Ishikawa (cell line): Measurements from ENCODE around the gene SPATC1L.

Experiments used
- CEBPB ChIP-seq: IDR thresholded peaks from 2 replicates; pipeline ENCODE4 v1.6.1; 2012
- CREB1 ChIP-seq: IDR thresholded peaks from 2 replicates; pipeline ENCODE4 v1.6.1; 2012; ENCODE audit warnings: low read depth
- EGR1 ChIP-seq: IDR thresholded peaks from 2 replicates; pipeline ENCODE4 v1.6.1; 2012
- EP300 ChIP-seq: IDR thresholded peaks from 2 replicates; pipeline ENCODE4 v1.6.1; 2012; ENCODE audit warnings: borderline replicate concordance
- FOXM1 ChIP-seq: IDR thresholded peaks from 2 replicates; pipeline ENCODE4 v1.6.1; 2012; ENCODE audit warnings: low read depth, borderline replicate concordance
- MAX ChIP-seq: IDR thresholded peaks from 2 replicates; pipeline ENCODE4 v1.6.1; 2012
- NFIC ChIP-seq: IDR thresholded peaks from 2 replicates; pipeline ENCODE4 v1.6.1; 2012
- RAD21 ChIP-seq: IDR thresholded peaks from 2 replicates; pipeline ENCODE4 v1.6.1; 2012; ENCODE audit warnings: low read depth
- REST ChIP-seq: IDR thresholded peaks from 2 replicates; pipeline ENCODE4 v1.6.1; 2012; ENCODE audit warnings: low read depth, mild to moderate bottlenecking
- TAF1 ChIP-seq: IDR thresholded peaks from 2 replicates; pipeline ENCODE4 v1.6.1; 2012; ENCODE audit warnings: low read depth, mild to moderate bottlenecking
- TCF12 ChIP-seq: IDR thresholded peaks from 2 replicates; pipeline ENCODE4 v1.6.1; 2012; ENCODE audit warnings: low read depth
- TEAD4 ChIP-seq: IDR thresholded peaks from 2 replicates; pipeline ENCODE4 v1.6.1; 2012
- YY1 ChIP-seq: IDR thresholded peaks from 2 replicates; pipeline ENCODE4 v1.6.1; 2012; ENCODE audit warnings: low read depth
- ZBTB7A ChIP-seq: IDR thresholded peaks from 2 replicates; pipeline ENCODE4 v1.6.1; 2012; ENCODE audit warnings: low read depth
- TF ChIP-seq, protein P1 (sequence below): IDR thresholded peaks from 2 replicates; pipeline ENCODE4 v1.6.1; 2012

The SPATC1L gene

DNA sequence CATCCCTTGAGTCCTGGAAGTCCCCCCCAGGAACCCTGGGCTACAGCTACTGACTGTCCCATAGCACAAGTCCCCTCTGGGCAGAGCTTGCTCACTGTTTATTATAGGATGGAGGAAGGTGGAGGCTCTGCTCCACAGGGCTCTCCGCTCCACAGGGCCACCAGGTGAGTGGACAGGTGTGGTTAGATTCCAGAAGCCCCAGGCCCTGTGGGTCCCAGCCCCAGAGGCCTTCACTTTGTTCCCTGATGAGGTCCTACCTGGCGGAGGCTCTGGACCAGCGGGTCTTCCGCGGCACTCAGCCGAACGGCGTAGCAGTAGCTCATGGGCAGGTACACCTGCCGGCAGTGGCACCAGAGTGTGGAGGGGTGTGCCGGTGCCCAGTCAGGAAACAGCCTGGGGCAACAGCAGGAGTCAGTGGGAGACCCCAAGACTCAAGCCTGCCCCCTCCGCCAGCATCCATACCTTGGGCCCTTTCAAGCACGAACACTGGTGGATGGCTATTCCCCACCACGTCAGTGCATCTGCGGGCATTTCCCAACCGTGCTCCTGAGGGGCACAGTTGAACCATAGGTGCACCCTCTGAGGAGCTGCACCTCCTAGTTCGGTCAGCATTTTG lies 32.0 kb upstream of the SPATC1L start:
- no peak for TF ChIP-seq YY1
- no peak for TF ChIP-seq TCF12
- TF ChIP-seq TAF1 = no peak
- no peak for TF ChIP-seq CEBPB

DNA sequence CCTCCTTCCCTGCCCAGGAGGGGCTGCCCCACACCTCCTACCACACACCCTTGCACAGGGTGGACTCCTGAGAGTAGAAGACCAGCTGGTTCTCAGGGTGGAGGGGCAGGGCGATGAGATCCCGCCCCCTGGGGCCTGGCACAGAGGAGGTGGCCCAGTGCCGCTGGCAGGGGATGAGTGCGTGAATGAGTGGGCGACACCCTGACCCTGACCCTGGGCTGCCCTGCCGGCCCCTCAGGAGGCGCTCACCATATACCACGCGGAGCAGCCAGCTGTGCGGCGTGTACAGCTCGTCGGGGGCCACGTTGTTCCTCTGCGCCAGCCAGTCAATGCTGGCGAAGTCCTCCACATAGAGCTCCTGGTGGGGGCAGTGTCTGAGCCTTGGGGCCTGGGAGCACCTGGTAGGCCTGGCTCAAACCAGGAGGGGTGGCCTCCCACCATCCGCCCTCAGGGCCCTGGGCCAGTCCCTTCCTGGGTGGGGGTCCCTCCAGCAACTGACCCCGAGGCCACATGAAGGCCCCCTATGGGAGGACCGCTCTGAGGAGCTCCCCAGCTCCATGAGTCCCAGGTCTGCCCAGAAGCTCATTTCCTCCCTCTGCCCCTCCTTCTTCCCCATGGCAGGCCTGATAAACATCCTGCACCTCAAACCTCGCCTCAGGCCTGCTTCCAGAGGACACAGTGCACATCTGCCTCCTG lies 31.3 kb upstream of the SPATC1L start:
- no peak for TF ChIP-seq RAD21
- TF ChIP-seq FOXM1 = no peak

DNA sequence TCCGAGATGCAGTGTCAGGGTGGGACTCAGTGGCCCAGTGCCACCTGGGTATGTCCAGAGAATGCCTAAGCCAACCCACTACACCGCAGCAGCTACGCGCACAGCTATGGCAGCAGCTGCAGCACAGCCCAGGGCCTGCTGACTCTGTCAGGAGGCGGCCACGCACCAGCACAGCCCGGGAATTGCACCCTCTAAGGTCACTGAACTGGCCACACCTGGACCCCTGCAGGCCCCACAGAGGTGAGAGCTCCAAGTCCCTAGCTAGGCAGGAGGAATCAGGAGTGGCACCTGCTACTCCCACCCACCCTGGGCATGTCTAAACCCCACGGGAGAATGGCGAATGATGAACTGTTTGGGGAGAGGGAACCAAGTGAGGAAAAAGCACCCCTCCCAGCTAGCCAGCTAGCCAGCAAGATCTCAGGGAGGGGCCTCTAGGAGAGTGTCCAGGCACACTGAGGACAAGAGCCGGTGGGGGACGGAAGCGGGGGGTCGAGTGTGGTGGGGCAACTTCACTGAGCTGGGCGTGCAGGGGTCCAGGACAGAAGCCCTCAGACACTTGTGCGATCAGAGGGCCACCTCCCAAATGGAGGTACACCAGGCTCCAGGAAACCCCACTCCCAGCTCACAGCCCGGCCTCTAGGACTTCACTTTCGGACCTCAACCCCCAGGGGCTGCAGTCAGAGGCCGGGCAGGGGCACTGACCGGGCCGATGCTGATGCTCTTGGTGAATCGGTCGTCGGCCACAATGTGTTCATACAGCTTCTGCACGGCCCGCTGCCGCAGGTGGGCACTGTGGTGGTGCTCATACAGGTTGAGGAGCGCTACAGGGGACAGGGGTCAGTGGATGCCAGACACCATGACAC lies 30.4 kb upstream of the SPATC1L start:
- TF ChIP-seq CREB1 = no peak
- TF ChIP-seq, protein P1, sequence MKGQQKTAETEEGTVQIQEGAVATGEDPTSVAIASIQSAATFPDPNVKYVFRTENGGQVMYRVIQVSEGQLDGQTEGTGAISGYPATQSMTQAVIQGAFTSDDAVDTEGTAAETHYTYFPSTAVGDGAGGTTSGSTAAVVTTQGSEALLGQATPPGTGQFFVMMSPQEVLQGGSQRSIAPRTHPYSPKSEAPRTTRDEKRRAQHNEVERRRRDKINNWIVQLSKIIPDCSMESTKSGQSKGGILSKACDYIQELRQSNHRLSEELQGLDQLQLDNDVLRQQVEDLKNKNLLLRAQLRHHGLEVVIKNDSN = no peak
- no peak for TF ChIP-seq CEBPB
- no peak for TF ChIP-seq TEAD4
- TF ChIP-seq MAX = no peak

DNA sequence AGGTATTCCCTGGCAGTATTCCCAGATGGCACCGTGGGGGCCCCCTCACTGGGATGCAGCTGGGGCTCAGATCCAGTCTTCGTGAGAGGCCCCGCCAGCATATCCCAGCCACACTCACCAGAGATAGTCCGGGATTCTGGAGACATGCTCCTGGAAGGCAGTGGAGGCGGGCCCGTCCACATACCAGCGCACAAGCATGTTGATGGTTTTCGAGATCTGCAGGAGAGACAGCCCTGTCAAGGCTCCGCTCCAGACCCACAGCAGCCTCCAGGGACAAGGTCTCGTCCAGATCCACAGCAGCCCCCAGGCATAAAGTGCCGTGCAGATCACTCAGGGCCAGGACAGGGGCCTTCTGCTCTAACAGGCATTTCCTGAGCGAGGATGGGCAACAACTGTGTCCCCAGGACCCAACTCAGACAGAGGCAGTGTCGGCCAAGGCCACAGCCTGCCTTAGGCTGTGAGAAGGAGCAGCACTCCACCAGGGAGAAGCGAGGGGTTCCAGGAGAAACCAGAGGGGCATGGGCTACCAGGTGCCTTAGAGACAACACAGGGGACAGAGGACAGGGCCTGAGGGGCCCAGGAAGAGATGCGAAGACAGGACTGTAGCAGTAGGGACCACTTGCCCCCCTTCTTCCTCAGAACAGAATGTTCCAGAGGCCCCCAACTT lies 29.5 kb upstream of the SPATC1L start:
- no peak for TF ChIP-seq TCF12
- TF ChIP-seq MAX = no peak
- no peak for TF ChIP-seq CREB1
- no peak for TF ChIP-seq CEBPB
- TF ChIP-seq FOXM1 = no peak
- TF ChIP-seq NFIC = no peak
- TF ChIP-seq TEAD4 = no peak
- TF ChIP-seq EP300 = no peak
- TF ChIP-seq TAF1 = no peak
- no peak for TF ChIP-seq ZBTB7A
- TF ChIP-seq YY1 = no peak
- no peak for TF ChIP-seq RAD21
- TF ChIP-seq EGR1 = no peak
- TF ChIP-seq, protein P1 = no peak
- no peak for TF ChIP-seq REST

DNA sequence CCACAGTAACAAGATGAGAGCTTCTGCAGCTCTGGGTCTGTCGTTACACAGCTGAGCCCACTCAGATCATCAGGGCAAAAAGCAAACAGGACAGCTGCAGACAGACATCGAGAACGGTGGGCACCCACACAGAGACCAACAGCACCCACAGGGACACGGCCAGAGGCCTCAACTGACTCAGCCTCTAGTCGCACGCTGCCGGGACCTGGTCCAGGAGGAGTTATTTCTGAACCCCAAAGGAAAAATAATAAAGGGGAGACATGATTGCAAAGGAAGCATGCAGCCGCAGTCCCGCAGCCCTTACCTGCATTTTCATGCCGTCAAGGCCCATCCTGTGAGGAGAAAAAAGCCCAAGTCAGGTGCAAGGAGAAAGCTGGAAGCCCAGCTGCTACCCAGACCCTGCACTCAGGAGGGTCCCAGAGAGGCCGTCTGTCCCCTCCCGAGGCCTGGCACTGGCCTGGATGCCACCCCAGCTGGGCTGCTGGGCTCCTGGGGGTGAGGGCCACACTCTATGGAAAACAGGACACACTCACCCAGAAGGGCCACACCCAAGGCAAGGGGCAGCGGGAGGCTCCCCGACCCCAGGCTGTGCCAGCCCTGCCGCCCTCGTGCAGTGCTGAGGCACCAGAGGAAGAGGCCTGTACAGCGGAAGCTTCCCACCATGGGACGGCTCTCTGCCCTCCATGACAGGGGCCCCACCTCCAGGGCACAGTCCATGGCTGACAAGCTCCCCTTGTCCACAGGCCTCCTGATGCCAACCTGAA lies 28.6 kb upstream of the SPATC1L start:
- TF ChIP-seq YY1 (no peak), FOXM1 (no peak), EP300 (no peak), ZBTB7A (no peak), CREB1 (no peak), RAD21 (no peak), TEAD4 (no peak), MAX (no peak), REST (no peak), NFIC (no peak), TAF1 (no peak), EGR1 (no peak), CEBPB (no peak), TCF12 (no peak)
- TF ChIP-seq, protein P1 = no peak
